MCF 10A (cell line): ENCODE results near the gene TEPSIN. TPM values are rescaled to one million over a fixed set of nuclear protein-coding genes. Genes with fewer than 3 reads are reported as not detected.

ENCODE experiments used
- BruUV-seq: library from RNA; stranded (reverse); fragments of 400-500 nt; replicated peaks from 2 replicates; lab custom pipeline; 2021; lab: Mats Ljungman, UMichigan
- CTCF ChIA-PET: fragments of 300-600 bp; sonication (Branson Sonifier 250); formaldehyde crosslinking; extraction: SDS; loops from one replicate; lab custom pipeline; 2021; ENCODE audit warnings: antibody characterized with exemption, inconsistent platforms; lab: Yijun Ruan, JAX
- POLR2A ChIA-PET: fragments of 300-600, 350-650 bp; sonication (Branson Sonifier 250); formaldehyde crosslinking; extraction: SDS; loops from one replicate; lab custom pipeline; 2020; ENCODE audit warnings: antibody characterized with exemption, inconsistent platforms; lab: Yijun Ruan, JAX
- DNase-seq: peaks from one replicate; pipeline ENCODE4 v3.0.0-alpha.2; 2018; ENCODE audit not compliant: unreplicated experiment
- H3K27ac Mint-ChIP-seq: one replicate; pipeline ENCODE4 v1.8.0; 2022; ENCODE audit warnings: mild to moderate bottlenecking, low read depth, mixed read lengths; ENCODE audit not compliant: unreplicated experiment
- H3K27me3 Mint-ChIP-seq: one replicate; pipeline ENCODE4 v1.8.0; 2022; ENCODE audit warnings: mixed read lengths; ENCODE audit not compliant: insufficient read depth, unreplicated experiment
- H3K36me3 Mint-ChIP-seq: one replicate; pipeline ENCODE4 v1.8.0; 2022; ENCODE audit warnings: mild to moderate bottlenecking, moderate library complexity, mixed read lengths; ENCODE audit not compliant: insufficient read depth, unreplicated experiment
- H3K4me1 Mint-ChIP-seq: one replicate; pipeline ENCODE4 v1.8.0; 2022; ENCODE audit warnings: mixed read lengths; ENCODE audit not compliant: insufficient read depth, unreplicated experiment
- H3K4me3 Mint-ChIP-seq: one replicate; pipeline ENCODE4 v1.8.0; 2022; ENCODE audit warnings: mild to moderate bottlenecking, moderate library complexity, mixed read lengths; ENCODE audit not compliant: unreplicated experiment
- H3K9me3 Mint-ChIP-seq: one replicate; pipeline ENCODE4 v1.8.0; 2022; ENCODE audit warnings: mixed read lengths; ENCODE audit not compliant: unreplicated experiment
- intact Hi-C: fragments of 100-400 bp; cut with micrococcal nuclease; formaldehyde crosslinking; loops from 2 replicates; pipeline ENCODE4 v1.14.1; 2022
- total RNA-seq: library from RNA; stranded (reverse); gene quantifications from 2 replicates; pipeline ENCODE4 v1.2.3, GENCODE V29; 2022
- TF ChIP-seq, protein P1 (sequence below): fragments of 200-600 bp; IDR thresholded peaks from one replicate; pipeline ENCODE4 v1.8.0; 2022; ENCODE audit warnings: antibody characterized with exemption, mild to moderate bottlenecking; ENCODE audit not compliant: unreplicated experiment

Gene TEPSIN
- total RNA-seq, 1 experiment from 2014 or later = 27.4 TPM

DNA sequence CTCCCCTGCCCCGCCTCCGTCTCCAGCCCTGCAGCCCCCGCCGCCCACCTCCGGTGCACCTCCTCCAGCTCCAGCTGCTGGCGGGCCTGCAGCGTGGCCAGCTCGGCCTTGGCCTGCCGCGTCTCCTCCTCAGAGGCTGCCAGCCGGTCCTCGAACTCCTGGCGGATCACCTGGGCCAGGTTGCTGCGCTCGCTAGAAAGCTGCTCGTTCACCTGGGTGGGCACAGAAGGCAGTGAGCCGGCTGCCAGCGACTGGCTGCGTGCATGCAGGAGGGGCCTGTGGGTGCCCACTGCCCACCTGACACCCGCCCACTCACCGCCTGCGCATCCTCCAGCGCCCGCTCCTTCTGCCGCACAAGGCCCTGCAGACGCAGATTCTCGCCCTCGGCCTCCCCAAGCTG, 48.3 kb downstream of the TEPSIN start:
- intact Hi-C loops = no loop called here
- ChIA-PET CTCF (interaction anchor here (0.5 to 1.6 kb wide), 3 partner anchors 10 to 62 kb away, joined by 4 to 5 read pairs (median 4); no protein-coding TSS in a partner anchor), POLR2A (interaction anchor here (0.6 kb wide), 1 partner anchor 467 kb away, joined by 3 read pairs; no protein-coding TSS in a partner anchor)
- Mint-ChIP-seq H3K27me3 (no peaks in the 10 kb centered on the region), H3K4me3 (no peak overlapping the region), H3K27ac (no peak overlapping the region), H3K36me3 (peaks cover 5% of the 10 kb centered on the region), H3K9me3 (no peaks in the 10 kb centered on the region), H3K4me1 (no peaks in the 10 kb centered on the region)
- TF ChIP-seq, protein P1, sequence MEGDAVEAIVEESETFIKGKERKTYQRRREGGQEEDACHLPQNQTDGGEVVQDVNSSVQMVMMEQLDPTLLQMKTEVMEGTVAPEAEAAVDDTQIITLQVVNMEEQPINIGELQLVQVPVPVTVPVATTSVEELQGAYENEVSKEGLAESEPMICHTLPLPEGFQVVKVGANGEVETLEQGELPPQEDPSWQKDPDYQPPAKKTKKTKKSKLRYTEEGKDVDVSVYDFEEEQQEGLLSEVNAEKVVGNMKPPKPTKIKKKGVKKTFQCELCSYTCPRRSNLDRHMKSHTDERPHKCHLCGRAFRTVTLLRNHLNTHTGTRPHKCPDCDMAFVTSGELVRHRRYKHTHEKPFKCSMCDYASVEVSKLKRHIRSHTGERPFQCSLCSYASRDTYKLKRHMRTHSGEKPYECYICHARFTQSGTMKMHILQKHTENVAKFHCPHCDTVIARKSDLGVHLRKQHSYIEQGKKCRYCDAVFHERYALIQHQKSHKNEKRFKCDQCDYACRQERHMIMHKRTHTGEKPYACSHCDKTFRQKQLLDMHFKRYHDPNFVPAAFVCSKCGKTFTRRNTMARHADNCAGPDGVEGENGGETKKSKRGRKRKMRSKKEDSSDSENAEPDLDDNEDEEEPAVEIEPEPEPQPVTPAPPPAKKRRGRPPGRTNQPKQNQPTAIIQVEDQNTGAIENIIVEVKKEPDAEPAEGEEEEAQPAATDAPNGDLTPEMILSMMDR = no peak
- no peak for DNase-seq
- BruUV-seq = no TSS peak

GRCh38 chr17:81189670-81190530, 49.0 kb downstream of the TEPSIN start:
- peaks cover 5% of the 10 kb centered on the region for H3K36me3 Mint-ChIP-seq
- TF ChIP-seq, protein P1 = no peak
- peaks cover 5% of the 10 kb centered on the region for H3K27me3 Mint-ChIP-seq
- H3K27ac Mint-ChIP-seq = no peak overlapping the region
- POLR2A ChIA-PET = no interaction called here
- BruUV-seq = no TSS peak
- no peak for DNase-seq
- peaks cover 5% of the 10 kb centered on the region for H3K4me1 Mint-ChIP-seq
- intact Hi-C loops = no loop called here
- H3K9me3 Mint-ChIP-seq = no peaks in the 10 kb centered on the region
- CTCF ChIA-PET = interaction anchor here (0.6 kb wide), 2 partner anchors 63 to 247 kb away, joined by 3 to 4 read pairs; no protein-coding TSS in a partner anchor
- H3K4me3 Mint-ChIP-seq = no peak overlapping the region

DNA sequence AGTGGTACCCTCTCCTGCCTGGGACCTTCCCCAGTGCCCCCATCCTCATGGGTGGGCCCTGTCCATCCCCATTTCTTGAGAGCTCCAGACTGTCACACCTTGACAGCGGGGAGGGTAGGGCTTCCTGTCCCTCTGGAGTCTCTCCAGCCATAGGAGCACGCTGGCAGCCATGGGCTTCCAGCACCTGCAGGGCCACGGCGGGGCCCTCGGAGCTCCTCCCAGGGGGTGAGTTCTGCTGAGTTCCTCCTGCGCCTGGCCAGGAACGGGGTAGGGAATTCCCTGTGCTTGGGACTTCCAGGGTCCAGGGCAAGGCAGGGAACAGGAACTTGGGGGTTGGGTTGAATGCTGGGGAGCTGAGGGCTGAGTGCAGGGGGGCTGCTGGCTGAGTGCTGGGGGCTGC, 49.8 kb downstream of the TEPSIN start:
- peaks cover 5% of the 10 kb centered on the region for H3K4me1 Mint-ChIP-seq
- CTCF ChIA-PET = interaction anchor here (0.8 to 1.5 kb wide), 2 partner anchors 201 to 296 kb away, joined by 3 read pairs; no protein-coding TSS in a partner anchor
- H3K27me3 Mint-ChIP-seq = peaks cover 13% of the 10 kb centered on the region
- H3K4me3 Mint-ChIP-seq = no peak overlapping the region
- no peak for DNase-seq
- H3K36me3 Mint-ChIP-seq = peaks cover 5% of the 10 kb centered on the region
- no peak overlapping the region for H3K27ac Mint-ChIP-seq
- BruUV-seq = no TSS peak
- intact Hi-C loops = no loop called here
- TF ChIP-seq, protein P1 = no peak
- no peaks in the 10 kb centered on the region for H3K9me3 Mint-ChIP-seq
- POLR2A ChIA-PET = no interaction called here

DNA sequence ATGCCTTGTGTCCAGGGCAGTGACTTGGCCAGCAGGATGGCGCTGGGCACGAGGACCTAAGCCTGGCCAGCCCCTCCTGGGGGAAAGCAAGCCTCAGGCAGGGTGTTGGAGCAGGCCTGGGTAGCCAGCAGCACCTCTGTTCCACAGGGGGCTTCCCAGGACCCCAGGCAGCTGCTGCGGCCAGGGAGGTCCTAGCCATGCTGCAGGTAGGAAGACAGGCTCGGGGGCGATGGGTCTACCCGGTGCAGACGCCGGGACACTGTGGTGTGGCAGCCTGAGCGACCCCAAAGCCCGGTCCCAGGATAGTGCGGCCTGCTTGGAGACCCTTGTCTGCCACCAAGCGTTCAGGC, 50.4 kb downstream of the TEPSIN start:
- TF ChIP-seq, protein P1 = no peak
- Mint-ChIP-seq H3K9me3 (no peaks in the 10 kb centered on the region), H3K36me3 (peaks cover 5% of the 10 kb centered on the region), H3K27me3 (peaks cover 17% of the 10 kb centered on the region), H3K4me3 (no peak overlapping the region), H3K4me1 (peaks cover 5% of the 10 kb centered on the region), H3K27ac (no peak overlapping the region)
- intact Hi-C loops = no loop called here
- BruUV-seq = no TSS peak
- no peak for DNase-seq
- POLR2A ChIA-PET = no interaction called here
- CTCF ChIA-PET = interaction anchor here (0.8 to 1.5 kb wide), 2 partner anchors 200 to 297 kb away, joined by 3 read pairs; no protein-coding TSS in a partner anchor
